MV-4-11 (cell line): ENCODE results near the gene MINDY4.
A peak's percentile ranks its signal among the peaks of the same experiment; 100 is the strongest.

Source experiments
- DNase-seq: peaks from one replicate; lab custom pipeline; 2025; lab: John Stamatoyannopoulos, UW

Gene MINDY4

GRCh38 chr7:30879139-30880124 is 108.2 kb downstream of the MINDY4 start:
- no peak for DNase-seq

DNA sequence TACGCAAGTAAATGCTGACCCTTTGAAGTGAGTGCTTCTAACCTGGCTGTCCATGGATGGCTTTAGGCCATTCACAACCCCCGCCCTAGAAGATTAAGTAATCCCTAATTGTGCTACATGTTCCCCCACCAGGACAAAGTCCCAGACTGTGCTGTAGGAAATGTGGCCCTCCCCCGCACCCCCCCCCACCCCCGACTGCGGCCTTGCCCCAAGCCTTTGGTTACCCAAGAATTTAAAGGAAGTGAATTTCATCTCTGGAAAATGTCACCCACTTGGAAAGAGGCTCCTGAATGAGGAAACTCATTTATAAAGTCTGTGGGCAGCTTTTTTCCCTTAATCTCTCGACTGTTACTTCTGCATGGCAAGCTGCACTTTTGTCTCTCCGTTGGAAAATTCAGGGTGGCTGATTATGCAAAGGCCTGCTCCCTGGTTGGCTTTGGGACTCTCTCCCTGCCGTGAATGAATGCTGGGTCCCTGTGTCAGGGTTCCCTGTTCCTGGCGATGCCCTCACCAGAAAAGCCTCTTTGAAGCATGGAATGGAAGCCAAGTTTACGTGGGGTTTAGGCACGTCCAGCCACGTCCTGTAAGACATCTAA is 109.0 kb downstream of the MINDY4 start:
- DNase-seq = peak; percentile 54

GRCh38 chr7:30880941-30881340 is 109.7 kb downstream of the MINDY4 start:
- DNase-seq = no peak

DNA sequence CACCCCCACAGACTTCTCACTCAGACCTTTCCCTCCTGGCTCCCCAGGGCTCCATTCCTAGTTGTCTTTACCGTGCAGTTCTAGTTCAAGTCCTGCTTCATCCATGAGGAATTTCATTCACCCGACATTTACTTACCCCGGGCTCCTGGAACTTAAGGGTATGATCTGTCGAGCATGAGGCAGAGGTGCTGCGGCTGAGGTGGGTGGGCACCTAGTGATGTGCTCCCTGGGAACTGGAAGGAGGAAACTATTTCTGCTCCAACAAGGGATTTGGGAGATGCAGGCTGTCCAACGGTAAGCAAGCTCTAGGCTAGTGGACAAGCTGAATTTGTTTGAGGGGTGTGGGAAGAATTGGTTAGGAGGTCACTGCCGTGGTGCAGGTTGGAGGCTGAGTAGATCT is 110.2 kb downstream of the MINDY4 start:
- DNase-seq = no peak

GRCh38 chr7:30884881-30885280 is 113.7 kb downstream of the MINDY4 start:
- no peak for DNase-seq

DNA sequence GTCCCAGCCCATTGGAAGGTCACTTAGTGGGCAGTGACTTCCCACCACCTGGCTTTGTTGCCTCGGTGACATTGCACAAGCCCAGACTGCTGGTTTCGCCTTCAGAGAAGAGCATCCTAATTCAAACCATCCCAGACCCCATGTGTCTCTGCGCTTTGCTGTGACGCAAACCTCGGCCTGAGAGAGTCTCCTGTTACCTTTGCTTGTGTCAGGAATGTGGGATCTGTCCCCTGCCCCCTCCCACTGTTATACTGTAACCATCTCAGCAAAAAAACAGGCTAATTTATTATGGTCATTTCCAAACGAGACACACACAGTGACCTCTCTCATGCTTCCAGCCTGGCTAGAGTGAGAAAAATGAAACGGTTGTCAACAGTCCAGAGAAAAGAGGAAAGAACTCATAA is 115.4 kb downstream of the MINDY4 start:
- DNase-seq = peak; percentile 18

DNA sequence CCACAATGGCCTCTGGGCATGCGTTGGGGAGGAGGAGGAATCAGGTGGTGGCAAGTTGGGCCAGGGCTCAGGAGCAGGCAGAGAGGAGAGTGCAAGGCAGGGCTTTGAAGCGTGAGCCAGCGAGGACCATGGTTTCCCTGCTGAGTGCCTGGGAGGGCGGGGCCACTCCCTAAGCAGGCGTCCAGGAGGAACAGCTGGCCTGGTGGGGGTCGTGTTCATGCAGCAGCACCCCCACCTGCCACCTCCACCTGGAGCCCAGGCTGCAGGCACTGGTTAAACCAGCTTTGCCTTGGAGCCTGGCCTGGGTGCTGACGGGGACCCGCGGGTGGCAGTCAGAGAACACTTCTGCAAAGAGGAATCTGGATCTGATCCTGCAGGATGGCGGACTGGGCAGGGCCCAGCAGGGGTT is 116.3 kb downstream of the MINDY4 start:
- DNase-seq = no peak

DNA sequence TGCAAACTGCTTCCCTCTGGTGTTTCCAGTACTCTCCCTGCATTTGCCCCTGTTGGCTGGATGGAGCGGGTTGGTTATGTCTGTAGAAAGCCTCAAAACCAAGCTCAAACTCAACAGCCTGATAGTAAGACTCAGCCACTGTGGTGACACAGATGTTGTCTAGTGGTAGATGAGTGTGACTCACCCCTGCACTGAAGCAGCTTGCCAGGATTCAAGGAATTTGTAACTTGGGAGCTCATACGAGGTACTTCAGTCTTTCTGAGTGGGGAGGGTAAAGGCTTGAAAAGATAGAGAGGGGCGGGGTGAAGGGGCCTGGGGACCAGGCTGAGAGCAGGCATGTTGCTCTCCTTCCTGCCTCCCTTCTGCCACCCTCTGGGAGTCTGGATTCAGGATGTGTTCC is 117.5 kb downstream of the MINDY4 start:
- DNase-seq = peak; percentile 2

DNA sequence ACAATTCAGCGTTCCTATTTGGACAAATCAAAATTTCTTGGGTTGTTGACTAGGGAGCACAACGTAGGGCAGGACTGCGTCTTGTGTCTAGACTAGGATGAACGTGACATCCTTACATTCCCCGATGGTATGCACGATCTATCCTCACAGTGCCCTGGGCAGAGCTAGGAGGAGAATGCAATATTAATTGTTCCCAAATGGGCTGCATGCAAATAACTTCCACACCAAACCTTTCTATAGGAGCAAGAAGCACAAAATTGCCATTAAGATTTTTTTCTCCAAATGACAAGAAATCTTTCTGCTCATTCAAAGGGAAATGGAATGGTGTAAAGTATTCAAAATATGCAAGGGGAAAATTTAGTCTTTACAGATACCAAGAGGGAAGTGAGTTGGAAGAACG is 119.0 kb downstream of the MINDY4 start:
- DNase-seq = no peak

DNA sequence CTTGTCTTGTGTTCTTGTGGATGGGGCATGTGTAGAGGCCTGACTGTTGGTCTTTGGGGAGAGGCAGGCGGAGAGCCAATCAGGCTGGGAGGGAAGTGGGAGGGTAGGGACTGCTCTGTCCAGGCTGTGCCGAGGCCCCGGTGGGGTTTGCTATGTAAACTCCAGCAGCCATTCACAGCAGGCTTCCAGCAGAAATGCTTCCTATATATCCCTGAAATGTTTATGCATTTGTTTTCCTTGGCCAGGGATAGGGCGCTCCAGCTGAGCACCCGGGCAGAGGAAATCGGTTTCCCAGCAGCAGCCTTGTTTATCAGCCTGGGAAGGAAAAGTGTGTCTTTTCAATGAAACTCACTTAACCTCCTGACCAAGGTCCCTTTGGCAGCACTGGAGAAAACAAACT is 122.1 kb downstream of the MINDY4 start:
- no peak for DNase-seq

GRCh38 chr7:30894009-30894408 is 122.8 kb downstream of the MINDY4 start:
- no peak for DNase-seq

DNA sequence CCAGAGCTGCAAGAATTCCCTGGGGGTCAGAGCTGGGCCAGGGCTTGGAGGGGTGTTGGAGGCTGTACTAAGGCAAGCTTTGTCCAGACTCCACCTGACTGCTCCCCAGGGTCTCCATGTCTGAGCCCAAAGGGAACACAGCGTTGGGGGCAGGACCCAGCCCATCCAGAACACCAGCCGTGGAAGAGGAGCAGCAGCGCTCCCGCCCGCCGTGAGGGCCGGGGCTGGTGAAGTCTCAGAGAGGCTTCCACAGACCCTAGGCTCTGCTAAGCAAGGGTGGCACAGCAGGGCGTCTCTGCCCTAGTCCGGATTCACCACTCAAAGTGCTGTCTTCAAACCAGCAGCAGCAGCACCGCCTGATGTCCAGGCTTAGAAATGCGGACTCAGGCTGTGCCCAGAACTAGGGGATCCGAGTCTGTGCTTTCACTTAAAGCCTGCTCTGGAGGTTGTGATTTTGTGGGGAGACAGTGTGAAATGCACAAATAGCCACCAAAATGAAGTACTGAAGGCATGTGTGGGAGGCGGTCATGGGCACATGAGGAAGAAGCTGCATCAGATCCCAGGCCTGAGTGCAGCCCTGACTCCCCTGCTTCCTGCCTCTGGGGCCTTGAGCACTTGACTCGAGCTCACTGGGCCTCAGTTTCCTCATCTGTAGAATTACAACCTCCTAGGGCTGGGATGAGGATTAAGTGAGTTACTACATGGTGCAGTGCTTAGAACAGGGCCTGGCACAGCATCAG is 123.8 kb downstream of the MINDY4 start:
- DNase-seq = no peak

DNA sequence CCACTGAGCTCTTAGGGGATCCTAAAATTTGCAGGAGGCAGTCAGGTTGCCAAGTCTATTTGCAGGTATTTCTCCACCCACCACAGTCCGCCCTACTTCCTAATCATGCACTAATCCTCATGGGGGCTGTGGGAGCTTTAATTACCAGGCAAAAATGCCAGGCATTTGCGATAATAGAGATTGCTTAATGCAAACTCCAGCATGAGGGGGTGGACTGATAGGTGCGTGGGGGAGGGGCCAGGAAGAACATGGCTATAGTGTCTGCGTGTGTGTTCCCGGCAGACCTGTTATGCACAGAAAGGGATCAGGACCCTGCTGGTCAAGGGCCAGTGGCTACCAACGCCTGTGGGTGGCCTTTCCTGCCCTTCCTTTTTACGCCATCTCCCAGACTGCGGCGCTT is 124.8 kb downstream of the MINDY4 start:
- DNase-seq = no peak

- DNase-seq = no peak
These were observed 125.8 kb downstream of the MINDY4 start for GRCh38 chr7:30896783-30897637.

DNA sequence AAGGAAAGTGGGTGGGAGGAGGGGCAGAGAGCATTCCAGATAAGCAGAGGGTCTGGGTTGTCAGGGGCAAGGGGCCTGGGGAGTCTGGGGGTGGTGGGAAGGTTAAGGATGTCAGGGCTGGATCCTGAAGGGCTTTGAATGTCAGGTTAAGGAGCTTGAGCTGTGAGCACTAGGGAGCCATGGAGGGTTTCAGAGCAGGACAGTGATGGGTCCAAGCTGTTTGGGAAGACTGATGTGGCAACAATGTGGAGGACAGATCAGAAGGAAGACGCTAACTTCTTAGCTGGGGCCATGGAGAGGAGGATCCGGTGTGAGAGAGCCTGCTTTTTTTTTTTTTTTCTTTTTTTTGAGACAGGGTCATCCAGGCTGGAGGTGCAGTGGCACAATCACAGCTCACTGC is 126.6 kb downstream of the MINDY4 start:
- no peak for DNase-seq

DNA sequence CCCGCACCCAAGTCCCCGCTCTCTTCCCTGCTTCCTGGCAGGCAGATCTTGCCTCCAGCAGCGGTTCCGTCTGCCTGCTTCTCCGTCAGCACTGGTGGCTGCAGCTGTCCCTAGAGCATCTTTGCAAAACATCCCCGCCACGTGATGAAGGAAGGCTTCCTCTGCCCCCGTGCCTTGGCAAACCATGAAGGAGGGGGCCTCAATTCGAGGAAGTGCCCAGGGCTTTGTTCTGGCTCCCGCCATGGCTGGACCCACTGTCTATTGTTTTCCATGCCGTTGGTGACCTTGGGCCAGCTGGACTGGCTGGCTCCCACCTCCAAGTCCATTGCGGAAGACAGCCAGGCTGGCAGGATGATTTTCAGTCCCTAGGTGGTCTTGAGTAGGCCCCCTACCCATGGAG is 127.2 kb downstream of the MINDY4 start:
- no peak for DNase-seq

- DNase-seq = no peak
These were observed 127.8 kb downstream of the MINDY4 start for GRCh38 chr7:30899066-30899465.

DNA sequence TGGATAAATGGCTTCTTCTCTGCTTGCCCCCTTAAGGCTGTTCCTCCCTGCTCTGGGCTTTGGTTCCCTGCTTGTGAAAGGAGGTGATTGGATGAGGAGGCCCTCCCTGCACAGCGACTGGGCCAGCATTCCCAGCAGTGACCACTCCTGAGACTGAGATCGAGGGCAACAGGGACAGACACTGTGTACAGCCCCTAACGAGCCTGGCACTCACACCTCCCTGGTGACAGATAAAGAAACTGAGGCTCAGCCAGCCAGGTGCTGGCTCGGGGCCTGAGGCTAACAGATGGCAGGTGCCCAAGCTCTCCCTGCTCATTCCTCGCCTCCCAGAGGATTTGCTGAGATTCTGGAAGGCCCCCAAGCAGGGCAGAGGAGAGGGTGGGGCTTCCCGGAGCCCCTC is 128.4 kb downstream of the MINDY4 start:
- no peak for DNase-seq

DNA sequence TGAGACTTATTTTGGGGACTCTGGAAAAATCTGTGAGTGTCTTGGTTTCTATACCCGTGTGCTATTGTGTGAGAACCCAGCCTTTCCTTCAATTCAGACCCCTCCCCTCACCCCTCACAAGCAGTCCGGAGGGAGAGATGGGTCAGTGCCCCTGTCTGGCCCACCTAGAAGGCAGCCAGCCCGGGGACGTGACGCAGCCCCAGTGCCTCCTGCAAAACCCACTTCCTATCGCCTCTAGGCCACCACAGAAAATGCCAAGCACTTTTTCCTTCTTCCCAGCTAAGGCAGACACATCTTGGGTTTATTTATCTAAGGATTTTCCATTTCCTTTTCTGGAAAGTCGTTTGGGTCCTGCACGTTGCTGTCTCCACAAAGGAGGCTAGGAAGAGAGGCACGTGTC is 128.8 kb downstream of the MINDY4 start:
- no peak for DNase-seq

GRCh38 chr7:30900803-30901362 is 129.7 kb downstream of the MINDY4 start:
- no peak for DNase-seq

- no peak for DNase-seq
These were observed 130.6 kb downstream of the MINDY4 start for GRCh38 chr7:30901856-30902255.

GRCh38 chr7:30902466-30902865 is 131.2 kb downstream of the MINDY4 start:
- no peak for DNase-seq
